ENCODE data around the gene KRTAP5-11.
"Not testable (repeated sequence)": the region's sequence is repeated elsewhere in the genome, so short reads cannot be mapped to it uniquely, and the experiment has no call there.

DNA sequence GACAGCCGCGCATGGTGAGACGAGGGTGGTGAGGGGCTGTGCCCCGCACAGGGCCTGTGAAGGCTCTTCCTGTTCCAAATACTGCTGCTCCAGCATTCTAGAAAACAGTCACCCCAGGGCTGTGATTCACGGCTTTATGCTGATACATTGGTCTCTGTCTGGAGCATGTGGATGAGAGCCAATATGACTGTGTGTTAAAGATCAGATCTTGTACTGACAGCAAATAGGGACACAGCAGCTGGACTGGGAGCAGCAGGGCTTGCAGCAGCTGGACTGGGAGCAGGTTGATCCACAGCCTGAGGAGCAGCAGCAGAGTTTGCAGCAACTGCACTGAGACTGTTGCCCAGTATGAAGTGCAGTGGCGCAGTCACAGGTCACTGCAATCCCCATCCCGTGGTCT is 3.2 kb downstream of the KRTAP5-11 start:
- not testable (repeated sequence) for TF ChIP-seq CTCF (conservative IDR thresholded peaks at IDR 0.05; ENCODE audit: low read length); EZH2phosphoT487 (IDR thresholded peaks at IDR 0.05; ENCODE audit: borderline replicate concordance)

Measured in Loucy (cell line).